ACHN (cell line): Measurements from ENCODE around the gene CRYGB.

Experiments
- DNase-seq: peaks from one replicate; pipeline ENCODE4 v3.0.0-alpha.2; 2015
- in situ Hi-C: cut with HindIII; loops from 2 replicates; pipeline ENCODE4 v1.10.0; 2017; ENCODE audit warnings: low sequenced_read_pairs, low pct_ligation_motif_present, low pct_unique_long_range_greater_than_20kb

The CRYGB gene, protein sequence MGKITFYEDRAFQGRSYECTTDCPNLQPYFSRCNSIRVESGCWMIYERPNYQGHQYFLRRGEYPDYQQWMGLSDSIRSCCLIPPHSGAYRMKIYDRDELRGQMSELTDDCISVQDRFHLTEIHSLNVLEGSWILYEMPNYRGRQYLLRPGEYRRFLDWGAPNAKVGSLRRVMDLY

DNA sequence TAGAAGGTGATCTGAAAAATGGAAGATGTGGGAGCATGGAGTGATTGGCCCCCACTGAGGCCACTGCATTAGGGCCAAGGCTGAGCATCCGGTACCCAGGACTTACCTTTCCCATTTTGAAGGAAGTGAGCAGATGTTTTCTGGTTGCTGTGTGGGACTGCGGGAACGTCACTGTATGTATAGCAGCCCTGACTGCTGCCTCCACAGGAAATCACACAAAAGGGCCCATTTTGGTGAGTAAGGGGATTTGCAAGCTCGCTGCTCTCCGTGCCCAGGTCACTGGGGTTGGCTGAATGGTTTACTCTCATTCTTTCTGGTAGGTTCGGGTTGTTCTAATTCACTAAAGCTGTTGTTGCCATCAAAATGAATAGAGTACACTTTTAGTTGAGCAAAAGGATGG, at the start of gene CRYGB:
TSS of gene CRYGB (minus strand) at position 153 of the 400 bp plus-strand sequence. CDS start at position 115, 38 bp downstream.
- in situ Hi-C loops, result no loop called here
- no peak for DNase-seq

DNA sequence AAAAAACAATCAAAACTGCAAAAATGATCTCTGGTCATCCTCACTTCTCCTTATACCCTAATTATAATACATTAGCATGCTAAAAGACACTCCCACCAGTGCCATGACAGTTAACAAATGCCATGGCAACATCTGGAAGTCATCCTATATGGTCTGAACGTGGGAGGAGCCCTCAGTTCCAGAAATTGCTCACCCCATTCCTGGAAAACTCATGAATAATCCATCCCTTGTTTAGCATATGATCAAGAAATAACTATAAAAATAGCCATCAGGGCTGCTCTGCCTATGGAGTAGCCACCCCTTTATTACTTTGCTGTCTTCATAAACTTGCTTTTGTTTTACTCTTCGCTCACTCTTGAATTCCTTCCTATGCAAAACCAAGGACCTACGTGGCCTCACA, 49.6 kb upstream of the CRYGB start:
- DNase-seq, result no peak
- in situ Hi-C loops, result no loop called here

DNA sequence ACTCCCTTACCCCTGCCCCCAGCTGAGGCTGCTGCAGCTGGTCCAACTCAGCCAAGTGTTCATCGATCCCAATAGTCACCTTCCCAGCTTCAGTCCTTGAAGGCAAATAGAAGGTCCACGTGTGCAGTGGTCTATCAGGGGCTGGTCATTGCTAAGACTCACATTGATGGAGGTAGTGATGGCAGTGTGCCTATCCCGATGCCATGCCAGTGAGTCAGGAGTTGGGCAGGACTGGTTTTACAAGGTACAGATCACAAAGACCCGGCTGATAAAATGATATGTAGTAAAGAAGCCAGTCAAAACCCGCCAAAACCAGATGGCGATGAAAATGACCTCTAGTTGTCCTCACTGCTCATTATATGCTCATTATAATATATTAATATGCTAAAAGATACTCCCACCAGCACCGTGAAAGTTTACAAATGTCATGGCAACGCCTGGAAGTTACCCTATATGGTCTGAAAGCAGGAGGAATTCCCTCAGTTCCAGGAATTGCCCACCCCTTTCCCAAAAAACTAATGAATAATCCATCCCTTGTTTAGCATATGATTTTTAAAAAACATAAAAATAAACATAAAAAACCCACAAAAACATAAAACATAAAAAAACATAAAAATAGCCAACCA, 46.8 kb upstream of the CRYGB start:
- DNase-seq, result no peak
- in situ Hi-C loops, result no loop called here

DNA sequence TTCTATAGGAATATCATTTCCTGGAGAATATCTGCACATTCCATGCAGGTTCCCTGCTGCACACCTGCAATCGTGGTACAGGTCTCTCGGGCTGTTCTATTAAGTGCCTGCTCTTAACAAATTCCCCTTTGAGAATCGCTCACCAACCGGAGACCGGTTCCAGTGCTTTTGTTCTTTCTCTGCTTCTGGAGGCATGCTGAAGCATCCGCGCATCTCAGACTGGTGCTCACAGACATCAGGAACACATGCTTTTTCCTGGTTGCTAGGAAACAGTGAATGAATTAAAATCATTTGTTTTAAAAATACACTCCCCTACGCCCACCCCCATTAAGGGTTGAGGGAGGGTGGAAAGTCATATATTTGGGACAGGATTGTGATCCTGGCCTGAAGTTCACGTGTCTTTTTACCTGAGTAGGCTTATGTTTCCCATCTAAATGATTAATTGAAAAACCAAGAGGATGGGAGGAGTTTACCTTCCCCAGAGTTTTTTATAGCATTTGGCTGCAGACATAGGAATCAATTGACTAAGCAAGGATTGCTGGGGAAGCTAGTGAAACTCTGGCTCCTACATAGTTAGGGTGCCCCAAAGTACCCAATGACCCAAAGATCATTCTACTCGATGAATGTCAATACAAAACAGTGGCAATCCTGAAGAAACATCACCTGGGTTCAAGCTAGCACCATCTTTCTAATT, 44.0 kb upstream of the CRYGB start, which contains the start of gene C2orf80:
TSS of gene C2orf80 (minus strand) at position 221 of the 694 bp plus-strand sequence. CDS start 3,044 bp downstream, outside the sequence.
- in situ Hi-C loops, result no loop called here
- DNase-seq, result no peak

DNA sequence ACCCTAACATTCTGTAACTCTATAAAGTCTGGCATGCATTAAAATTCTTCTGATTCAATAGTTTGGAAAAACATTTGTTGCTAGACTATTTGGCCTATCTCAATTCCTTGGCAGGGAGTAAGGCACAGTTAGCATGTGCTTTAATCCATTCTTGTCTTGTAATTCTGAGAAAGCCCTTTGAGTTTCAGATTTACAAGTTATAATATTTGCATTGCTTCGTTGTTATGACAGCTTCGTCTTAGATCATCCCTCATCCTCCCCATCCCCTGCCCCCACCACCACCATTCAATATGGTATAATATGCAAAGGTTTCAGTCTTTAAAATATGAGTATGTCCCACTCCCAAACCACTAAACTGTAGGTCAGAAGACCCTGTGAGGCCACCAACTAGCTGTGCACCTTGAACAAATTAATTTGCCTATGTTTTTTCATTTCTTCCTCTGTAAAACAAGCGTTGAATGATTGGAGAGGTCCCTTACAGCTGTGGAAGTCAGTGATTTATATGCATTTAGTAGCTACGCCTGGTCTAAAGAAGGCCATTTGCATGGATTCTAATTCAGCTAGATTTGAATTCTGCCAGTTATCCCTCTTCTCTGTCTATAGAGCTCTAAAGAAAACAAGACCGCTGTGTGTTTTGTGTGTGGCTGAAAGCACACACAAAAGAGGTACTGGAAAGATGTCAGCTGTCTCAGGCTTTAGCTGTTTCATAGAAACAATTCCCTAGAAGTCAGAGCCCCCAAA, 43.3 kb upstream of the CRYGB start:
- in situ Hi-C loops, result no loop called here

DNA sequence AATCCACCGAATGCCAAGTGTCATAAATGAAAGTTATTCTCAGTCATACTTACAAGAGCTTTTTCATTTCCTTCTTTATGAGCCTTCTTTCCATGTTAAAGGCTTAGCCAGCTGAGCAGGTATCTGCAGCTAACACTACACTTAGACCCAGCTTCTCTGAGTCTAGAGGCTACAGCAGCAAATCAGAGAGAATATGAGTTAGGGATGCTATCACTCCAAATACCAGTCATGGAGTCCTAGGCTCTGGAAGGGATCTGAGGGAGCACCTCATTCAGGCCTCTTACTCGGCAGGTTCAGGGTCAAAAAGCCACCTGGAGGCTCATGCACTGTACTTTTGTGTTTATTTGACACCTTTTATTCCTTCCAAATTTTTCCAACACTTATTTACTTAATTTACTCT, 40.9 kb upstream of the CRYGB start:
- no peak for DNase-seq
- in situ Hi-C loops, result no loop called here

More for the DNA sequence above, 43.3 kb upstream of the CRYGB start:
- no peak for DNase-seq

DNA sequence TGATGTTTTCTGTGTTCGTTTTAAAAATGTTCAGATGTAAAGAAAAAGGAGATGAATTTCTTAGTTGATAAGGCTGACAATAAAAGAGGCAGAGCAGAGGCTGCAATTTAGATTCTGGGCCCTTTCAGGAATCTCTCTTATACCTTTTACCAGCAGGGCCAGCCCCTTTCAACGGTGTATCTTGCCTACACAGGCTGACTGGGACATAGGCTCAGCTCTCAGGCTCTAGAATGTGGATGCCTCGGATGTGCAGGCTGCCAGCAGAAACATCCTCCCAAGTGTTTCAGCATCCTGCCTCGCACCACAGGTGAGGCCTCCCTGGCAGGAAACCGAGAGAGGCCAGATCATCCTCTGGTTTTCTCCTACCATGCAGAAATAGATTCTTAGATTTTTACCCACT, 40.5 kb upstream of the CRYGB start:
- no peak for DNase-seq
- in situ Hi-C loops, result no loop called here

DNA sequence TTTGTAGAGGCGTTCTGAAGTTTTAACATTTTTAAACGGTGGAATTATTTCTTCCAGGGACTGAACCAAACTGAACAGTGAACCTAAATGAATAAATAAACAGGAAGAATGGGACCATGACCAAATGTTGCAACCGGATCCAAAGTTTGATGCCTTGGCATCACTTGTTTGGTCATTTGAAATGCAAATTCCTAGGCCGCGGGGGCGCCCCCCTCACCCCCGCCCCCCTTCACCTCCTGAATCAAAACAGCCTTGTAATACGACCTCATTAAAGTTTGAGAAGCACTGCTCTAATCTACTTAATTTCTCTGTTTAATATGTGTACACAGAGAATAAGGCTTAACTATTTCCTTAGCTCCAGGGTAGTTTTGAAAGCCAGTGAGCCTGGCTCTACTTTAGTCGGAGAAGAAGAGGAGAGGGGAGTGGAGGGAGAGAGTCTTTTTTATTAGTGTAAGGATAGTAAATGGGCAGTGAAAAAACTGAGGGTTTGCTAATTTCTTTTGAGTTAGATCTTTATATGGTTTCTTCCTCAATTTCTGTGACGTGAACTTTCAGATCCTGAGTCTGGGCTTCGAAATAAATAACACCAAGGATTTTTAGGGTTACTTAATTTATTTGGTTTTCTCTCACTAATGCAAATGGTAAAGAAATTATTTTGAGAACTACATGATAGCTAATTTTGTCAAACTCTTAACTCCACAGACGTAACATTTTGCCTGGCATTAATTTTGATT, 38.2 kb upstream of the CRYGB start:
- in situ Hi-C loops, result no loop called here
- DNase-seq, result no peak

DNA sequence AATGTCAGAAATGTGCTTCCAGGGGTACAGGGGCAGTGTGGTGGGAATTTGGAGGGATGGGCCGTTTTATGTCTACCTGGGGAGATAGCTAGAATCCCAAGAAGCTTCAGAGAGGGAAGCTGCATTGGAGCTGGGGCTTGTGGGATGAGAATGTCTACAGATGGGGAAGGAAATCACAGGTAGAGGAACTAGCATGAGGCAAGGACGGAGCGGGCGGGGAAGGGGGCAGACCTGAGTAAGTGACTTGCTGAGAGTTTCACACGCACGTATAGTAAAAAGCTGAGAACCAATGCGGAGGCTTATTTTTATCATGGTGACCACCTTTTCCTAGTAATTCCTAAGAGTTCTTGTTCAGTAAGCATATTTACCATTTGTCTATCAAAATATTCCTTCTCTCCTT, 37.6 kb upstream of the CRYGB start:
- in situ Hi-C loops, result no loop called here
- DNase-seq, result no peak

DNA sequence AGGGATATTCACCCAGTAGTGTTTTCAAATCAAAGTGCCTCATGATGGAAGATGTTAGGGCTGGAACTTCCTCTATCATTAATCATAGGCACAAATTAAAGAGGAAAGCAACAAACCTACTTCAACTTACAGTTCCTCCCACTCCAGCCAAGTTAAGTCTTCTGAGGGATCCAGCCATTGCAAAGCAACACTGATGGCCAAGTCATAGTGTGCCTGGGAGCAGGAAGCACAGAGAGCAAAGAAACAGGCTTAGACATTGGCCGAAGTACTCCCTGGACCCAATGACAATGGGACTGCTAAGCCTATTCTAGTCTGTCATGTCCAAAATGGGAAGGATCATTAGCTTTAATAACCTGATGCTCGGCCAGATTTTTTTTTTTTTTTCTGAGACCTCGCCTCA, 36.9 kb upstream of the CRYGB start:
- DNase-seq, result no peak
- in situ Hi-C loops, result no loop called here

DNA sequence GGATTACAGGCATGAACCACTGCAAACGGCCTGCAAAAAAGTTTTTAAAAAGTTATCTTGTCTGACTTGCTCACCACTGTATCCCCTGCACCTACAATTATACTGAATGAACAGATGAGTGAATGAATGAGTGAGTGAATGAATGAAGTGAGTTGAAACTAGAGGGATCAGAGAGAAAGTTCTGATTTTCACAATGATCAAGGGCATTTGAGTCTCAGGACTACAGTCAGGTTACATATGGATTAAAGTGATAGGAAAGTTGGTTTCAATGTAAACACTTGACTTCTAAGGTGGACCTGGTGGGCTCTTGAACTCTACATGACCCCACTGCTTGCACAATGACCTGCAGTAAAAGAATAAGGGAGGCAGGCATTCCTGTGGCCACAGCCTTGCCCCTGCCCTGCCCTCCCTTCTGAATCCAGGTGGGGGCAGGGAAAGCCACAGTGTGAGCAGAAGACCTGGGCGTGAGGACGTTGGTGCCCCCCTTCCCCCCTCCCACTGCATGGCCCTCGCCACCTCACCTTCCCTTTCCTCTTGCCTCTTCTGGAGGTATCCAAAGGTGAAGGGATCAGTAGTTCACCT, 33.2 kb upstream of the CRYGB start:
- in situ Hi-C loops, result no loop called here
- no peak for DNase-seq

DNA sequence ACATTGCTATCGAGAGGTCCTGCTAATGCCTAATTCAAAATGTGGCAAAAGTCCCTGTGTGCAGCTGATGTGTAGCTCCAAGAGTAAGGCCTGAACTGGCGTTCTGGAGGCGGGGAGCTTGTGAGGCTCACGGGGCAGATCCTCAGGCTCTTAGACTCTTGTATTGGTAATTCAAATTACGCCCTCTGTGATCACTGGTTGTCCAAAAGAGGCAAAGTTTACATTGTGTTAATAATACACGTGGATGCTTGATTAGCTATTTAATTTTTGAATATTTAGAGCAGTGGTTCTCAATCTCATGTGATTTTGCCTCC, 29.8 kb upstream of the CRYGB start:
- no peak for DNase-seq
- in situ Hi-C loops, result no loop called here

DNA sequence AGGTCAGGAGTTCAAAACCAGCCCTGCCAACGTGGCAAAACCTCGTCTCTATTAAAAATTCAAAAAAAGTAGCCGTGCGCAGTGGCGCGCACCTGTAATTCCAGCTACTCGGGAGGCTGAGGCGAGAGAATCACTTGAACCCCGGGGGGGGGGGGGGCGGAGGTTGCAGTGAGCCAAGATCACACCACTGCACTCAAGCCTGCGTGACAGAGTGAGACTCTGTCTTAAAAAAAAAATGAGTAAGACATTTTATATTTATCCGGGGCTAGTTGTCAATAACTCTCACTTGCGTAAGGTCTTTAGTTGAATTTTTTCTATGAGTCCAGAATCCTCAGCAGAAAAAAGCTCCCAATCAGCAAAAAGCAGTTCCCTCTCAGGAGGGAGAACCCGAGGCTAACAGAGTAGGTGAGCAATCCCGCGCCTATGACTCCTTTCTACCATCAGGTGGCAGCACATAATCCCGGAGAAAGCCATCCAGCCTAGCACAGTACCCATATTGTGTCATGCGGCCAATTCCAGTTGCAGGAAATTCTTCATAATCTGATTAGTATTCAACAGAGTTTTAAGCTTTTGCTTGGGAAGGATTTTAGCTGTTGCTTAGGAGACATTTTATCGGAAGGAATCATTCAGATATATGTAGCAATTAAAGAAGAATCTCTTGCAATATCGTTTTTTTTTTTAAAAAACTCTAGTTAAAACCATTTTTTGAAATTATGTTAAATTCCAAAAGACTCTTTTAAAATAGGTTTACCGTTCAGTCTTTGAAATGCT, 29.3 kb upstream of the CRYGB start:
- DNase-seq, result peak; percentile 83
- in situ Hi-C loops, result no loop called here

DNA sequence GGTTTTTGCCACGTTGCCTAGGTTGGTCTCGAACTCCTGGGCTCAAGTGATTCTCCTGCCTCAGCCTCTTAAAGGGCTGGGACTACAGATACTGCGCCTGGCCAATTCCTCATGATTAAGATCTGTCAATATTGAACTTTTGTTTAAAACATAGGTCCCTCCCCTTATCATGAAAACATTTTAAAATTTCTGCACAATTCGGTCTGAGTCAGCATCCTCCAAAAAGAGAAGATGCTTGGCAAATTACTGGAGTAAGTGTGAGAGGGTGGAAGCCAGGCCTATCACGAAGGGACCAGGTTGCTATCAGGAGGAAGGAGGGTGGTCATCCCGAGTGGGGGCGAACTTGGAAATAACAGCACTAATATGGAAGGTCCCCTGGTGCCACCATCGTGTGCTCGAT, 28.2 kb upstream of the CRYGB start:
- no peak for DNase-seq
- in situ Hi-C loops, result no loop called here

DNA sequence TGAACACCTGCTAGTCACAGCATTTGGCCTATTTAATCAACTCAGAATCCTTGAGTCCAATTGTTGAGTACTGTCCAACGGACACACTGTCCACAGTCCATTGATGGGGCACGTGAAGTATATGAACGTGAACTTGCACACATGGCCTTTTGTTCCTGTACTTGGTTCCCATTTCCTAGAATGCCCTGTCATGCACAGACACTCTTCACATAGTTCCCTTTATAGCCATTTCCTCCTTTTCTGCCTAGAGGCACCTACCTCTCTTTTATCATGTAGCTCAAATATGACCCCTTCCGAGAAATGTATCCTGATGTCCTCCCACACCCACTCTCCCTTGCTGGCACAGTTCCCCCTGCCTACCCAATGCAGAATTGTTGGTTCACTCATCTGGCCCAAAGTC, 26.2 kb upstream of the CRYGB start:
- in situ Hi-C loops, result no loop called here
- no peak for DNase-seq

DNA sequence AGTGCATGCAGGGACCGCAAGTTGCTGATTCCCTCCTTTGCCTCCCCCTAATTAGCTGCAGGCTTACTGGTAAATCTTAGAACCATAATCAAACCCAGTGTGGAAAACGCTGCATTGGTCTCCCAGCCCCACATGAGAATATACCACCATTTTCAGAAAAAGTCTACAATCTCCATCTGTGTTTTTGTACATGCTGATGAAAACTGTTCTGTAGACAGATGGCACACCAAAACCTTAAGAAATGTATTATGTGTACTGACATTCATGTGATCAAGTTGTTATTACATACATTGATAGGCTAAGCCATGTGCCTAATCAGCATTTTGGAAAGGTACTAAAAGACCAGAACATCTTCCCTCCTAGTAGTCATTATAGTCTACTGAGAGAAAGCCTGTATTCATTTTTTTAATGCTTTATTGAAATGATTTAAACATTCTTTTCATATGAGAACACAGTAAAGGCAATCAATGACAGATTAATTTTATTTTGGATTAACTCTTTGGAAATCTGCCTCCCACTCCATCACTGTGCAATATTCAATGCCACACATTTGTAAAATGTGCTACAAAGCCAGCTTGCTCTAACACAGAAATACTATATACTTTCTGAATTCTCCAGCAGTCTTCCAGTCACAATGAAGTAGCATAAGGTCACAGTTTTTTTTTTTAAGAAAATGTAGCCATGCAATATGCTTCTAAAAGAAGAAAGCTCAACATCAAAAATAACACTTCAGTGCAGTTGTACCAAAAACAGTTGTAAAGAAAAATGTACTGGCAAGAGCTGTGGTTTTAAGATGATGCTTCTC, 19.2 kb upstream of the CRYGB start:
- in situ Hi-C loops, result no loop called here

DNA sequence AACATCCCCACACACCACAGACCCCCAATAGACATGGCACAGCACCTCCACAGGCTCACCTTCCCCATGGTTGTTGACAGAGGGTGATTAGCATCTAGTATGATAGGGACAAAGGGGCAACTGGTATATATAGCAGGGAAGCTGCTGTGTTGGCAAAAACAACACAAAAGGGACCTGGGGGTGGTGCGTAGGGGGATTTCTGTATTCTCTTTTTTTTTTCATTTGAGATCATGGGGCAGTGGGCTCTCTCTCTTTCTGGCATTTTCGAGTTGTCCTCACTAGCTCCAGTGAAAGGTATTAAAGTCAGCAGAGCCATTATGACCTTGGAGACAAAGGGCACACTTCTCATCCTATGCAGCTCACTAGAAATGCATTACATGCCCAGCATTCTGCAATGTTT, 17.5 kb upstream of the CRYGB start, which contains the start of gene CRYGA:
TSS of gene CRYGA (minus strand) at position 101 of the 400 bp plus-strand sequence. CDS start at position 68, 33 bp downstream.
- DNase-seq, result no peak
- in situ Hi-C loops, result no loop called here

More for the DNA sequence above, 19.2 kb upstream of the CRYGB start:
- DNase-seq, result no peak
